Measurements from ENCODE around the gene SLC6A16. TPM values are rescaled to one million over a fixed set of nuclear protein-coding genes. Genes with fewer than 3 reads are reported as not detected.
A peak's percentile ranks its signal among the peaks of the same experiment; 100 is the strongest.

The SLC6A16 gene
- total RNA-seq, 2 experiments from 2014 or later = 1.0 to 1.3 TPM

DNA sequence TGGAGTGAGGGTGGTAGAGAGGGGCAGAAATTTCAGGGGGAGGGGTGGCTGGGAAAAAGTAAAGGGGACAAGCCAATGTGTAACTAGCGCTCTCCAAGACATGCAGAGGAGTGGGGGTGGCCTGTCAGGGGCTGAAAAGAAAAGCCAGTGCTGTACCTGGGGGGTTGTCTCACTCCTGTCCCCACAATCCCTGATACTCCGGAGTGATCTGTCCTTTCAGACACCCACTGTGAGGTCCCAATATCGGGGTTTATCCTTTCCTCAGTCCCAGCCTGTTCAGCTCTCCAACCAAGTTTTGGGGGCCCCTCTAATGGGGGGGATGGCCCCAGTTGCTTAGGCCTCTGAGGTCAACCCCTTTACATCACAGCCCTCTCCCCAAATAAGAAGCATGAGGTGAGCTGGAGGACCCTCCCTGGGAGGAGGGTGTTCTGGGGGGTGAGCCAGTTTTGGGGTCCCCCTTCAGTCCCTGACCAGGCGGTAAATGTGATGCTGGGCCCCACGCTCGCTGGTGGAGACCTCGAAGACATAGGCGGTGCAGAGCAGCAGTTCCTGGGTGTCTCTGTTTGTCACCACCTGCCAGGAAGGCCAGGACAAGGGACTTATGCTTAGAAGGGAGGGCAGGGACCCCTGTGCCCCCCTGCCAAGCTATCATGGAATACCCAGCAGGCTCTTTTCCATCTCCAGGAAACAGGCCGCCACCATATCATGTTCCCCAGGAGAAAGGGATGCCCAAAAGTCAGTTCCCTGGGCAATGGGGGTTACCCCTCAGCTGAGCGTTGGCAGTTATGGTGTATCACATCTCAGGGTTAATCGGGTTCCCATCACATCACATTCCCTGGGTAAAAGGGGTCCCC is 16.1 kb upstream of the SLC6A16 start:
- H3K4me1 Mint-ChIP-seq (ENCODE audit: low read depth) = peaks cover 41% of the 10 kb centered on the region
- H3K27ac Mint-ChIP-seq = no peak overlapping the region
- intact Hi-C loops (cut with micrococcal nuclease) = no loop called here
- POLR2A ChIA-PET = no interaction called here
- H3K27me3 Mint-ChIP-seq = no peaks in the 10 kb centered on the region
- H3K4me3 Mint-ChIP-seq = no peak overlapping the region
- H3K36me3 Mint-ChIP-seq = peaks cover 26% of the 10 kb centered on the region
- no peak for DNase-seq
- H3K9me3 Mint-ChIP-seq = no peaks in the 10 kb centered on the region
- CTCF ChIA-PET = interaction anchor here (0.5 to 1.3 kb wide), 2 partner anchors 13 to 250 kb away, joined by 3 to 4 read pairs; no protein-coding TSS in a partner anchor

DNA sequence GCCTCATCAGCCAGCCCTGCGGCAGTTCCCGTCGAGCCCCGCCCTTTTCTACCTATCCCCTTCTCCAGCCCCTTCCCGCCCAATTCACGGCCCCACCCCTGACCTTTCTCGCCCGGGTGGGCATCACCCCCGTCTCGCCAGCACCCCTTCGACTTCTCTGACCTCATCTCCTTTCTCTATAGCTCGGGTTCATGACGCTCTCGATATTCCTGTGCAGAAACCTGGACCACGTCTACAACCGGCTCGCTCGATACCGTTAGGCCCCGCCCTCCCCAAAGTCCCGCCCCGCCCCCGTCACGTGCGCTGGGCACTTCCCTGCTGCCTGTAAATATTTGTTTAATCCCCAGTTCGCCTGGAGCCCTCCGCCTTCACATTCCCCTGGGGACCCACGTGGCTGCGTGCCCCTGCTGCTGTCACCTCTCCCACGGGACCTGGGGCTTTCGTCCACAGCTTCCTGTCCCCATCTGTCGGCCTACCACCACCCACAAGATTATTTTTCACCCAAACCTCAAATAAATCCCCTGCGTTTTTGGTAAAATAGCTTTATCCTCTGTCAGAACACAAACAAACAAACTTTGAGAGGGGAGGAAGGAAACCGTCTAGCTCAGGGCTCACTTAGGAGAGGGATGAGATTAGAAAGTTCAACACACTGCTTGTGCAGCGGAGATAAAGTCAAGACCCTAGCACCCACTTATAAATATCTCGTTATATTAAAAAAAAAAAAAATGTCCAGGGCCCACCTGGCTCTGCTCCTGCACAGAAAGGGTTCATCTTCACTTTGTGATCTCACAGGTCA is 15.3 kb upstream of the SLC6A16 start:
- Mint-ChIP-seq H3K4me3 (no peak overlapping the region), H3K36me3 (peaks cover 26% of the 10 kb centered on the region), H3K27me3 (no peaks in the 10 kb centered on the region), H3K27ac (peak overlapping the region; percentile 49), H3K9me3 (no peaks in the 10 kb centered on the region), H3K4me1 (ENCODE audit: low read depth) (peaks cover 43% of the 10 kb centered on the region)
- CTCF ChIA-PET = interaction anchor here (1.3 kb wide), 1 partner anchor 12 kb away, joined by 3 read pairs; no protein-coding TSS in a partner anchor
- intact Hi-C loops (cut with micrococcal nuclease) = no loop called here
- peak; percentile 18 for DNase-seq
- POLR2A ChIA-PET = no interaction called here

DNA sequence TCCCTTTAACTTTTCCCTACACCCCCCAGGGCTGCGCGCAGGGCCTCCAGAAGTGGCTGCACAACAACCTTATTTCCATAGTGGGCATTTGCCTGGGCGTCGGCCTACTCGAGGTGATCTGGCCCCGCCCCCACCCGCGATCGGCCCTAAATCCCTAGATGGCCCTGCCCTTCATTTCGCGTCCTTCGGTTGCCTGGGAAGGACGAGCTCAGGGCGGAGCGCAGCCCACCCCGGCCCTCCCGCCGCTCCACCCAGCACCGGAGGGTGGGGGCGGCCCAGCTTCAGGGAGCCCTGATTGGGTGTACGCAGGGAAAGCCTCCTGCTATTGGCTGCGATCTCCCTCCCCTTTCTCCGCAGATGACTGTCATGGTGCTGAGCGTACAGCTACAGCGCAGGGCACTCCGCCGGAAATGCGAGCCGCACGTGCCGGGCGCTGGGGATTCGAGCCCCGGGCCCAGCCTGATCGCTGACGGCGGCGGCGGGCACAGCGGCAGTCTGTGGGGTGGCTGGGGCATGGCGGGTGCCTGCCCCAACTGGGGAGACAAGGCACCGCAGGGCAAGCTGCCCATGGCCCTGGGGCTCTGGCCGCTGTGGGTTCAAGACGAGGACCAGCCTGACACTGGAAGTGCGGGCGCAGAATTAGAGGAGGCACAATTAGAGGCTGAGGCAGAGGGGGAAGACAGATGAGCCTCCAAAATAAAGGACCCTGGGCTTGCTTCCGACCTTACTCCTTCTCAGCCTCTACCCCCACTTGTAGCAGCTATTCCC is 14.5 kb upstream of the SLC6A16 start:
- no peak overlapping the region for H3K4me3 Mint-ChIP-seq
- peaks cover 43% of the 10 kb centered on the region for H3K4me1 Mint-ChIP-seq (ENCODE audit: low read depth)
- H3K36me3 Mint-ChIP-seq = peaks cover 26% of the 10 kb centered on the region
- intact Hi-C loops (cut with micrococcal nuclease) = no loop called here
- CTCF ChIA-PET = interaction anchor here (1.3 kb wide), 1 partner anchor 11 kb away, joined by 3 read pairs; no protein-coding TSS in a partner anchor
- H3K27me3 Mint-ChIP-seq = no peaks in the 10 kb centered on the region
- POLR2A ChIA-PET = no interaction called here
- no peak for DNase-seq
- no peak overlapping the region for H3K27ac Mint-ChIP-seq
- no peaks in the 10 kb centered on the region for H3K9me3 Mint-ChIP-seq

GRCh38 chr19:49338691-49339300 is 13.8 kb upstream of the SLC6A16 start:
- Mint-ChIP-seq H3K36me3 (peaks cover 26% of the 10 kb centered on the region), H3K4me1 (ENCODE audit: low read depth) (peaks cover 49% of the 10 kb centered on the region), H3K27me3 (no peaks in the 10 kb centered on the region), H3K9me3 (no peaks in the 10 kb centered on the region), H3K4me3 (no peak overlapping the region), H3K27ac (peak overlapping the region; percentile 9)
- ChIA-PET CTCF (no interaction called here), POLR2A (no interaction called here)
- peak; percentile 49 for DNase-seq
- intact Hi-C loops (cut with micrococcal nuclease) = no loop called here

DNA sequence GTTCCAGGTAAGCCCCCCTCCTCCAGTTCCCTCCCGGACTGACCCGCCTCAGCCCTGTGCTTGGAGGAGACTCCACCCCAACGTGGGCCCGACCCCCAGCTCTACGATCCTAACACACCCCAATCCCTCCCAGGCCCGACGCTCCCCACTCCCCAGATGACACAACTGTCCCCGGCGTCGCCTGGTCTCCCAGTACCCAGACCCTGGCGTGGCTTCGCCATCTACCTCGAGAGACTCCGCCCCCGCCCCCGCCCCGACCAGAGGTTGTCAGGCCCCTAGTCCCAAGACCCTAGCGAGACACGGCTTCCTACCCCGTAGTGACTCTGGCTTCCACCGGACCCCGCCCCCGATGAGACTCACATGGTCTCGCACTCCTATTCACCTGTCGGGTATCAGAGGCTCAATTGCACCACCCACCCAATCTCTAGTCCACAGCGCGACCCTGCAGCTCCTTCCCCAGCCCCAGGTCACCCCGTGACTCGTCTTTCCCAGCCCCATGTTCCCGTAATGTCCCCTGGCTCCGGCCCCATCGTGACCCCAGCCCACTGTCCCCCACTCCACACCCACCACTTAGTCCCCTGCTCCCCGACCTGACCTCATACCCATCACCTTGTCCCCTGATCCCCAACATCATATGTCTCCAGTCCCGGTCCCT is 13.2 kb upstream of the SLC6A16 start:
- ChIA-PET CTCF (interaction anchor here (0.7 kb wide), 1 partner anchor 113 kb away, joined by 4 read pairs; no protein-coding TSS in a partner anchor), POLR2A (no interaction called here)
- Mint-ChIP-seq H3K4me3 (no peak overlapping the region), H3K27me3 (no peaks in the 10 kb centered on the region), H3K4me1 (ENCODE audit: low read depth) (peaks cover 55% of the 10 kb centered on the region), H3K9me3 (no peaks in the 10 kb centered on the region), H3K27ac (peak overlapping the region; percentile 9), H3K36me3 (peaks cover 26% of the 10 kb centered on the region)
- DNase-seq = peak; percentile 8
- intact Hi-C loops (cut with micrococcal nuclease) = no loop called here

GRCh38 chr19:49337267-49338022 is 12.5 kb upstream of the SLC6A16 start:
- peaks cover 55% of the 10 kb centered on the region for H3K4me1 Mint-ChIP-seq (ENCODE audit: low read depth)
- H3K9me3 Mint-ChIP-seq = no peaks in the 10 kb centered on the region
- H3K27me3 Mint-ChIP-seq = no peaks in the 10 kb centered on the region
- no peak for DNase-seq
- ChIA-PET CTCF (interaction anchor here (0.7 kb wide), 1 partner anchor 112 kb away, joined by 4 read pairs; no protein-coding TSS in a partner anchor), POLR2A (no interaction called here)
- peak overlapping the region; percentile 34 for H3K27ac Mint-ChIP-seq
- intact Hi-C loops (cut with micrococcal nuclease) = no loop called here
- H3K4me3 Mint-ChIP-seq = peak overlapping the region; percentile 7
- peaks cover 26% of the 10 kb centered on the region for H3K36me3 Mint-ChIP-seq

- ChIA-PET POLR2A (interaction anchor here (0.6 kb wide), 1 partner anchor 323 kb away, joined by 4 read pairs; no protein-coding TSS in a partner anchor), CTCF (no interaction called here)
- H3K27me3 Mint-ChIP-seq = no peaks in the 10 kb centered on the region
- H3K36me3 Mint-ChIP-seq = peaks cover 26% of the 10 kb centered on the region
- H3K27ac Mint-ChIP-seq = peak overlapping the region; percentile 65
- H3K9me3 Mint-ChIP-seq = no peaks in the 10 kb centered on the region
- DNase-seq = no peak
- H3K4me1 Mint-ChIP-seq (ENCODE audit: low read depth) = peaks cover 62% of the 10 kb centered on the region
- H3K4me3 Mint-ChIP-seq = peak overlapping the region; percentile 97
- intact Hi-C loops (cut with micrococcal nuclease) = no loop called here
Measured at GRCh38 chr19:49336482-49337266, 11.7 kb upstream of the SLC6A16 start.

- Mint-ChIP-seq H3K36me3 (peaks cover 26% of the 10 kb centered on the region), H3K9me3 (no peaks in the 10 kb centered on the region), H3K4me3 (peak overlapping the region; percentile 97), H3K4me1 (ENCODE audit: low read depth) (peaks cover 68% of the 10 kb centered on the region), H3K27ac (peak overlapping the region; percentile 99), H3K27me3 (no peaks in the 10 kb centered on the region)
- POLR2A ChIA-PET = no interaction called here
- CTCF ChIA-PET = interaction anchor here (1.0 kb wide), 1 partner anchor 70 kb away, joined by 3 read pairs; no protein-coding TSS in a partner anchor
- DNase-seq = peak; percentile 57
- intact Hi-C loops (cut with micrococcal nuclease) = loop anchor here (2.0 kb wide), 1 partner anchor 27 kb away; the partner anchor contains the start of genes DKKL1 and TEAD2
Measured at GRCh38 chr19:49335784-49336481, 10.9 kb upstream of the SLC6A16 start.

DNA sequence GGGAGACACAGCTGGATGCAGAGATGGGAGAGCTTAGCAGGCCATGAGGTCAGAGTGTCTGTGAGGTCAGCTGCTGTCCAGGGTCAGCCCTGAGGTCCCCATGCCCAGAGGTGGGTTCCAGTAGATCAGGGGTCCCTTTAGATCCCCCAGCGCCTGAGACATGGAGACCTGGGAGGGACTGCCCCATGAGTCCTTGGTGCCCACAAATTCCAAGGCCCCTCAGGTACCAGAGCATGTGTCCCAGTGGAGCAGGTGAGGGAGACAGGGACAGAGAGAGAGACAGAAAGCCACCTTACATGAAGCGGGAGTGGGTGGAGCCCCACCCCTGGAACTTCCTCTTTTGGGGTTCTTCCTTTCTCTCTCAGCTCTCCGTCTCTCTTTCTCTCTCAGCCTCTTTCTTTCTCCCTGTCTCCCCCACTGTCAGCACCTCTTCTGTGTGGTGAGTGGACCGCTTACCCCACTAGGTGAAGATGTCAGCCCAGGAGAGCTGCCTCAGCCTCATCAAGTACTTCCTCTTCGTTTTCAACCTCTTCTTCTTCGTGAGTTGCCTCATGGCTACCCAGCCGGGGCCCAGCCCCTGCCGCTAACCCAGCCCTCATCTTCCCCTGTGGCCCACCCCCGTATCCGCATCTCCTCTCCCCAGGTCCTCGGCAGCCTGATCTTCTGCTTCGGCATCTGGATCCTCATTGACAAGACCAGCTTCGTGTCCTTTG is 10.2 kb upstream of the SLC6A16 start, which contains the start of gene CD37:
CD37 (plus strand) TSS at position 336 of the 713 bp plus-strand sequence; CDS start at position 471, 135 bp downstream.
- no peaks in the 10 kb centered on the region for H3K27me3 Mint-ChIP-seq
- H3K4me3 Mint-ChIP-seq = peak within 1 kb of the TSS; percentile 97
- ChIA-PET POLR2A (no interaction called here), CTCF (interaction anchor here (1.0 to 1.2 kb wide), 2 partner anchors 69 to 110 kb away, joined by 3 to 5 read pairs; no protein-coding TSS in a partner anchor)
- no peaks in the 10 kb centered on the region for H3K9me3 Mint-ChIP-seq
- DNase-seq = peak; percentile 69
- H3K36me3 Mint-ChIP-seq = peaks cover 23% of the 10 kb centered on the region
- peak within 1 kb of the TSS; percentile 99 for H3K27ac Mint-ChIP-seq
- H3K4me1 Mint-ChIP-seq (ENCODE audit: low read depth) = peaks cover 69% of the 10 kb centered on the region
- intact Hi-C loops (cut with micrococcal nuclease) = loop anchor here (2.0 kb wide), 1 partner anchor 28 kb away; the partner anchor contains the start of genes DKKL1 and TEAD2

Measured in activated CD4-positive, alpha-beta memory T cell treated with anti-CD3 and anti-CD28 coated beads for 36 hours (primary cell).